ENCODE measurements around the gene ELOB.

Gene ELOB

DNA sequence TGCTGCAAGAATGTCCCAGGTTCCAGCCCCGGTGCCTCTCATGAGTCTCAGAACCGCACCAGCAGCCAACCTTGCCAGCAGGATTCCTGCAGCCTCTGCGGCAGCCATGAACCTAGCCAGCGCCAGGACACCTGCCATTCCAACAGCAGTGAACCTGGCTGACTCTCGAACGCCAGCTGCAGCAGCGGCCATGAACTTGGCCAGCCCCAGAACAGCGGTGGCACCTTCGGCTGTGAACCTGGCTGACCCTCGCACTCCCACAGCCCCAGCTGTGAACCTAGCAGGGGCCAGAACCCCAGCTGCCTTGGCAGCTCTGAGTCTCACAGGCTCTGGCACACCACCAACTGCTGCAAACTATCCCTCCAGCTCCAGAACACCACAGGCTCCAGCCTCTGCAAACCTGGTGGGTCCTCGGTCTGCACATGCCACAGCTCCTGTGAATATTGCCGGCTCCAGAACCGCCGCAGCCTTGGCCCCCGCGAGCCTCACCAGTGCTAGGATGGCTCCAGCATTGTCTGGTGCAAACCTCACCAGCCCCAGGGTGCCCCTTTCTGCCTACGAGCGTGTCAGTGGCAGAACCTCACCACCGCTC lies 9.8 kb downstream of the ELOB start:
- no peak for DNase-seq (ENCODE audit: low read depth)

DNA sequence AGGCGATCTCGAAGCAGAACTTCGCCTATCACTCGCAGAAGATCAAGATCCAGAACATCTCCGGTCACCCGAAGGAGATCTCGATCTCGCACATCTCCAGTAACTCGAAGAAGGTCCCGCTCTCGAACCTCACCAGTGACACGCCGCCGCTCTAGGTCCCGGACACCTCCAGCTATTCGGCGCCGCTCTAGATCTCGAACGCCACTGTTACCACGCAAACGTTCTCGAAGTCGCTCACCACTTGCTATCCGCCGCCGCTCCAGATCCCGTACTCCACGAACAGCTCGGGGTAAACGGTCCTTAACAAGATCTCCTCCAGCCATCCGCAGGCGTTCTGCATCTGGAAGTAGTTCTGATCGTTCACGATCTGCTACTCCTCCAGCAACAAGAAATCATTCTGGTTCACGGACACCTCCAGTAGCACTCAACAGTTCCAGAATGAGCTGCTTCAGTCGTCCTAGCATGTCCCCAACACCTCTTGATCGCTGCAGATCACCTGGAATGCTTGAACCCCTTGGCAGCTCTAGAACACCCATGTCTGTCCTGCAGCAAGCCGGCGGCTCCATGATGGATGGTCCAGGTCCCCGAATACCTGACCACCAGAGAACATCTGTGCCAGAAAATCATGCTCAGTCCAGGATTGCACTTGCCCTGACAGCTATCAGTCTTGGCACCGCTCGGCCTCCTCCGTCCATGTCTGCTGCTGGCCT lies 10.5 kb downstream of the ELOB start:
- DNase-seq (ENCODE audit: low read depth), result no peak

DNA sequence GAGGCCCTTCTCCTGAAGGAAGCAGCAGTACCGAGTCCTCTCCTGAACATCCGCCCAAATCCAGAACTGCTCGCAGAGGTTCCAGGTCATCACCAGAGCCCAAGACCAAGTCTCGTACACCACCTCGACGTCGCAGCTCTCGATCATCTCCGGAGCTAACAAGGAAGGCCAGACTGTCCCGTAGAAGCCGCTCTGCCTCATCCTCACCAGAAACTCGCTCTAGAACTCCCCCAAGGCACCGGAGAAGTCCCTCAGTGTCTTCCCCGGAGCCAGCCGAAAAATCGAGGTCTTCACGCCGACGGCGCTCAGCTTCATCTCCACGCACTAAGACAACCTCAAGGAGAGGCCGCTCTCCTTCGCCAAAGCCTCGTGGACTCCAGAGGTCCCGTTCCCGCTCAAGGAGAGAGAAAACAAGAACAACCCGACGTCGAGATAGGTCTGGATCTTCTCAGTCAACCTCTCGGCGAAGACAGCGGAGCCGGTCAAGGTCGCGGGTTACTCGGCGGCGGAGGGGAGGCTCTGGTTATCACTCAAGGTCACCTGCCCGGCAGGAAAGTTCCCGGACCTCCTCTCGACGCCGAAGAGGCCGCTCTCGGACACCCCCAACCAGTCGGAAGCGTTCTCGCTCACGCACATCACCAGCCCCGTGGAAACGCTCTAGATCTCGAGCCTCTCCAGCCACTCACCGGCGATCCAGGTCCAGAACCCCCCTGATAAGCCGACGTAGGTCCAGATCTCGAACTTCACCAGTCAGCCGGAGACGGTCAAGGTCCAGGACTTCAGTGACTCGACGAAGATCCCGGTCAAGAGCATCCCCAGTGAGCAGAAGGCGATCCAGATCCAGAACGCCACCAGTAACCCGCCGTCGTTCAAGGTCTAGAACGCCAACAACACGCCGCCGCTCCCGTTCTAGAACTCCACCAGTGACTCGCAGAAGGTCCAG lies 11.3 kb downstream of the ELOB start:
- DNase-seq (ENCODE audit: low read depth), result no peak

DNA sequence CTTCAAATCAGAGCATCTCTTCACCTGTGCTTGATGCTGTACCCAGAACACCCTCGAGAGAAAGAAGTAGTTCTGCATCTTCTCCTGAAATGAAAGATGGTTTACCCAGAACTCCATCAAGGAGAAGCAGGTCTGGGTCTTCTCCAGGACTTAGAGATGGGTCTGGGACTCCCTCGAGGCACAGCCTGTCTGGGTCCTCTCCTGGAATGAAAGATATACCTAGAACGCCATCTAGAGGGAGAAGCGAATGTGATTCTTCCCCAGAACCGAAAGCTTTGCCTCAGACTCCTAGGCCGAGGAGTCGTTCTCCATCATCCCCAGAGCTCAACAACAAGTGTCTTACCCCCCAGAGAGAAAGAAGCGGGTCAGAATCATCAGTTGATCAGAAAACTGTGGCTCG lies 12.4 kb downstream of the ELOB start:
- DNase-seq (ENCODE audit: low read depth), result no peak

DNA sequence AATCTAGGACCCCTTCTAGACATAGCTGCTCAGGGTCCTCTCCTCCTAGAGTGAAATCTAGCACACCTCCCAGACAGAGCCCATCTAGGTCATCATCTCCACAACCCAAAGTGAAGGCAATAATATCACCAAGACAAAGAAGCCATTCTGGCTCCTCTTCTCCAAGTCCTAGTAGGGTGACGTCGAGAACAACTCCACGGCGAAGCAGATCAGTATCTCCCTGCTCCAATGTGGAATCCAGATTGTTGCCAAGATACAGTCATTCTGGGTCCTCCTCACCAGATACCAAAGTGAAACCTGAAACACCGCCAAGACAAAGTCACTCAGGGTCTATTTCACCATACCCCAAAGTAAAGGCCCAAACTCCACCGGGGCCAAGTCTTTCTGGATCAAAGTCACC lies 13.9 kb downstream of the ELOB start:
- no peak for DNase-seq (ENCODE audit: low read depth)

GRCh38 chr16:2762711-2763110 lies 14.4 kb downstream of the ELOB start:
- DNase-seq (ENCODE audit: low read depth), result no peak

DNA sequence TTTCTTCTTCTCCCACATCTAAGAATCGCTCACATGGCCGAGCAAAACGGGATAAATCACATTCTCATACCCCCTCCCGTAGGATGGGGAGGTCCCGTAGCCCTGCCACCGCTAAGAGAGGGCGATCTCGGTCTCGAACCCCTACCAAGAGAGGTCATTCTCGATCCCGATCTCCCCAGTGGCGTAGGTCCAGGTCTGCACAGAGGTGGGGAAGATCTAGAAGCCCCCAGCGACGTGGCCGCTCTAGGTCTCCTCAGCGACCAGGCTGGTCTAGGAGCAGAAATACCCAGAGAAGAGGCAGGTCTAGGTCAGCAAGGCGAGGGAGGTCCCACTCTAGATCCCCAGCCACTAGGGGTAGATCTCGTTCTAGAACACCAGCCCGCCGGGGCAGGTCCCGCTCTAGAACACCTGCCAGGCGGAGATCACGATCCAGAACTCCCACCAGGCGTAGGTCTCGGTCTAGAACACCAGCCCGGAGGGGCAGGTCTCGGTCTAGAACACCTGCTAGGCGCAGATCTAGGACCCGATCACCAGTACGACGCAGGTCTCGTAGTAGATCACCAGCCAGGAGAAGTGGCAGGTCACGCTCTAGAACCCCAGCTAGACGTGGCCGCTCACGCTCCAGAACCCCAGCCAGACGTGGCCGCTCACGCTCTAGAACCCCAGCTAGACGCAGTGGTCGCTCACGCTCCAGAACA lies 15.0 kb downstream of the ELOB start:
- DNase-seq (ENCODE audit: low read depth), result no peak

- no peak for DNase-seq (ENCODE audit: low read depth)
Measured at GRCh38 chr16:2761472-2761871, 15.6 kb downstream of the ELOB start.

DNA sequence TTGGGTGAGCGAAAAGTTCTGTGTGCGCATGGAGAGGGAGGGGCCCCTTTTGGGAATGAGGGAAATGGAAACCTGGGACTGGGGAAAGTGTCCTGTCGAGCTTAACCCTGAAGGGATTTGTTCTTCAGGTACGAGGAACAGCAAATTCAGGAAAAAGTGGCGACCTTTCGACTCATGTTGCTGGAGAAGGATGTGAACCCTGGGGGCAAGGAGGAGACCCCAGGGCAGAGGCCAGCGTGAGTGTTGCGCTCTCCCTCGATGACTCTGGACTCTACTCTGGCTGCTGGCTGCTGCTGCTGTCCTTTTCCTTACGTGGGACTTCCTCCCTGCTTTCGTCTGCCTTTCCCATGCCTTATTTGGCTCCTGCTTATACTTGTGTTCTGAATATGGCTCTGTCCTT lies 19.7 kb downstream of the ELOB start:
- no peak for DNase-seq (ENCODE audit: low read depth)

- no peak for DNase-seq (ENCODE audit: low read depth)
Measured at GRCh38 chr16:2756288-2757015, 20.6 kb downstream of the ELOB start.

DNA sequence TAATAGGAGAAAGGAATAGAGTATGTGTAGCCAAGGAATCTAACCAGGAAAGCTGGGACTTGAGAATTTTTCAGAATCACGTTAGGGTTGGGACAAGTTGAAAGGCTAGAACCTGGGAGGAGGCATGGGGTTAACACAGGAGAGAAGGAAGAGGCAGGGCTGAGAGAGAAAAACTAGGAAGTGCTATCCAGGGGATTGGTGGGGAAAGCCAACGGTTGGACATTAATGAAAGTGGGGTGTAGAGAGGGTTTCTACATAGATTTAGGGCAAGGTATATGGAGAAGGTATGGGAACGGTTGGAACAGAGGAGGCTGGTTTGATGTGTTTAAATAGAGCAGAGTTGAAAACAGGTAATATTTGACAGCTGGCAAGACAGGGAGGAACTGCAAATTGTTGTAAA lies 21.9 kb downstream of the ELOB start:
- no peak for DNase-seq (ENCODE audit: low read depth)

GRCh38 chr16:2753733-2754020 lies 23.4 kb downstream of the ELOB start:
- no peak for DNase-seq (ENCODE audit: low read depth)

GRCh38 chr16:2752850-2753732 lies 24.0 kb downstream of the ELOB start:
- no peak for DNase-seq (ENCODE audit: low read depth)

- peak; percentile 94 for DNase-seq (ENCODE audit: low read depth)
Measured at GRCh38 chr16:2752035-2752849, 24.8 kb downstream of the ELOB start, which contains the start of gene SRRM2. Gene SRRM2, plus strand, starts transcription at chr16:2752638. Its CDS starts 3,727 bp downstream, at chr16:2756365.

DNA sequence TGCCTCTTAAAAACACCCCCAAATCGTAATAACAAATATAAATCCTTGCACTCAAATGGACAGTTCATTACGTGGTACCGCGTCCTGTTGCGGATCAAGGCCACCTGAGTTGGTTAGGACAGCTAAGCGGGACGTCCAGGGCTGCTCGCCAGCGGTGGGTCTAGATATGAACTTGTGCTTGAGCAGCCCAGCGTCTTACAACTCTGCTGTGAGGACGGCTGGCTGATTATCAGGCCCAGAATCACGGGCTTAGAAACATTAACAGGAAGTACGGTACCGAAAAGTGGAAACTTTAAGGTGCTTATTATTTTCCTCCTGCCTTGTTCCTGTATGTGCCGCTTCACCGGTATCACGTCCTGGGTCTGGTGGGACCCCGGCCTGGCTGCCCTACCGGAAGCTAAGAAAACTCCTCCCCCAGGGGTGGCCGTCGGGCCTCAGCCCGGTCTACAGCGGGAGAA lies 25.5 kb downstream of the ELOB start:
- no peak for DNase-seq (ENCODE audit: low read depth)

GRCh38 chr16:2749936-2750335 lies 27.1 kb downstream of the ELOB start:
- DNase-seq (ENCODE audit: low read depth), result no peak

GRCh38 chr16:2749476-2749875 lies 27.6 kb downstream of the ELOB start:
- no peak for DNase-seq (ENCODE audit: low read depth)

GRCh38 chr16:2748757-2749455 lies 28.2 kb downstream of the ELOB start:
- DNase-seq (ENCODE audit: low read depth), result no peak

GRCh38 chr16:2745961-2746360 lies 31.1 kb downstream of the ELOB start:
- no peak for DNase-seq (ENCODE audit: low read depth)

Measured in stimulated activated CD8-positive, alpha-beta memory T cell treated with anti-CD3 and anti-CD28 coated beads, Interleukin-15, amount 100 ng/mL, for 1 hour (primary cell).